Body of pancreas (tissue), 4 donors: Measurements from ENCODE around the gene MGLL.

Experiments
- CTCF ChIP-seq, 7 experiments: fragments of 450-650 bp in 4 of 7; fragments of 200-600 bp in 3 of 7; sonication (generic) in 3 of 7; IDR thresholded peaks; one replicate each; pipeline ENCODE4 v1.5.1; 2016 to 2019; ENCODE audit warnings: antibody characterized with exemption in 7 of 7
- POLR2A ChIP-seq, 3 donors: fragments of 450-650 bp; IDR thresholded peaks; one replicate each; pipeline ENCODE4 v1.6.1; 2016; ENCODE audit warnings: antibody characterized with exemption in 3 of 3, mild to moderate bottlenecking in 2 of 3

DNA sequence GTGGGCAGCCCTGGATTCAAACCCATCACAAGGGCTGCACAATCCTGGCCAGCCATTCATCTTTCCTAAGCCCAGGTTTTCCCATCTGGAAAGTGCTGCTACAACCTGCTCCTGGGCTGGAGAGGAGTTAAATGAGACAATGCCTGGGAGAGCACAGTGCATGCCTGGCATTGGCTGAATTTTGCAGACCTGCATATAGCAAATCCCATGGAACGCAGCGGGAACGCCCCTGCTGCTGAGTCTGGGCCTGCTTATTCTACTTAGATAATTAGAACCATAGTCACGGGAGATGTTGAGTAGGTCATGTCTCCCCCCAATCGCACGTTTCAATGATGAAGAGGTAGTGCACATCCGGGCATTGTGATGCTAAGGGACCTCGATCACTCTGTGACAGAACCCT is 102.9 kb downstream of the MGLL start:
- no peak for TF ChIP-seq POLR2A (IDR thresholded peaks at IDR 0.05)
- no peak for TF ChIP-seq CTCF (IDR thresholded peaks at IDR 0.05)
